WTC11 (cell line): ENCODE data around the gene CHRNB2.

ENCODE experiments used
- CREB1 ChIP-seq: sonication (generic); formaldehyde crosslinking; IDR thresholded peaks from 2 replicates; pipeline ENCODE4 v1.8.0; 2023; ENCODE audit warnings: mild to moderate bottlenecking, missing genetic modification reagents
- CREM ChIP-seq: sonication (generic); formaldehyde crosslinking; IDR thresholded peaks from 2 replicates; pipeline ENCODE4 v1.8.1; 2022; ENCODE audit warnings: mild to moderate bottlenecking, missing genetic modification reagents, moderate library complexity
- TCF7 ChIP-seq: sonication (generic); formaldehyde crosslinking; IDR thresholded peaks from 2 replicates; pipeline ENCODE4 v1.8.0; 2022; ENCODE audit warnings: mild to moderate bottlenecking, low read depth, missing genetic modification reagents, moderate library complexity
- TP53 ChIP-seq: sonication (generic); formaldehyde crosslinking; IDR thresholded peaks from 2 replicates; pipeline ENCODE4 v1.8.1; 2023; ENCODE audit warnings: mild to moderate bottlenecking, missing genetic modification reagents
- TF ChIP-seq, protein P1 (sequence below): sonication (generic); formaldehyde crosslinking; IDR thresholded peaks from 2 replicates; pipeline ENCODE4 v1.8.0; 2022; ENCODE audit warnings: mild to moderate bottlenecking, missing genetic modification reagents
- TF ChIP-seq, protein P2 (sequence below): sonication (generic); formaldehyde crosslinking; IDR thresholded peaks from 2 replicates; pipeline ENCODE4 v1.8.0; 2023; ENCODE audit warnings: mild to moderate bottlenecking, missing genetic modification reagents
- TF ChIP-seq, protein P3 (sequence below): fragments of 200-600 bp; IDR thresholded peaks from 2 replicates; pipeline ENCODE4 v1.8.0; 2022; ENCODE audit warnings: antibody characterized with exemption

DNA sequence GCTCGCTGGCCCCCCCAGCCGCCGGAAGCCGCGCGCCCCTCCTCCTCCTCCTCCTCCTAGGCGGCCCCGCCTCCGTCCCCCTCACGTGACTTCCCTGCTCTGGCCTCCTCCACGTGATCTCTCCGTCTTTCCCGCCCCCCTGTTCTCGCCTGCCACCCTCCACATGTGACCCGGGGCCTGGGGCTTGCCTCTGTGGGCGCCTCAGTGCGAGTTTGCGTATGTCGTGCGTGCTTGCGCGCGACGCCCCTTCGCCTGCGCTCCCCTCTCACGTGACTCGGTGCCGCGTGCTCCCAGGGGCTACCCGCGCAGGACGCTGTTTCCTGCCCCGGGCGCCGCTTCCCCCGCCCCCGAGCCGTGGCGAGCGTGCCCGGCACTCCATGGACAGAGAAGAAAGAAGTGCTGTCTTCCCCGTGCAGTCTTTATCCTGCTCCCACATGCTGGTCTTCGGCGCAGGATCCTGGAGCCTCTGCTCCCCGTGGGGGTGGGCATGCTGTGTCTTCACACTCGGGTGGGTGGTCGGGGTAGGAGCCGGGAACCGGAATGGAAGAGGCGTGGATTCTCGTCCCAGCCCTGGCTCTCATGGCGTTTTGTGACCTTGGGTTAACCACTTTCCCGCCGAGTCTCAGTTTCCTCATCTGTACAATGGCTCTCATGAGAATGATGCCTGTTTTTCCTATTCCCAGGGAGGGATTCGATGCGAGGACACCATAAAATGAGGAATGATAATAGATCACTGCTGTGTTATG lies 8.7 kb upstream of the CHRNB2 start:
- TF ChIP-seq CREM (CRISPR knock-in tag) (peak; percentile 94), TP53 (CRISPR knock-in tag) (peak; percentile 98), CREB1 (CRISPR knock-in tag) (peak; percentile 95), TCF7 (CRISPR knock-in tag) (peak; percentile 91)
- TF ChIP-seq, protein P1, sequence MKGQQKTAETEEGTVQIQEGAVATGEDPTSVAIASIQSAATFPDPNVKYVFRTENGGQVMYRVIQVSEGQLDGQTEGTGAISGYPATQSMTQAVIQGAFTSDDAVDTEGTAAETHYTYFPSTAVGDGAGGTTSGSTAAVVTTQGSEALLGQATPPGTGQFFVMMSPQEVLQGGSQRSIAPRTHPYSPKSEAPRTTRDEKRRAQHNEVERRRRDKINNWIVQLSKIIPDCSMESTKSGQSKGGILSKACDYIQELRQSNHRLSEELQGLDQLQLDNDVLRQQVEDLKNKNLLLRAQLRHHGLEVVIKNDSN = peak; percentile 99
- TF ChIP-seq, protein P2, sequence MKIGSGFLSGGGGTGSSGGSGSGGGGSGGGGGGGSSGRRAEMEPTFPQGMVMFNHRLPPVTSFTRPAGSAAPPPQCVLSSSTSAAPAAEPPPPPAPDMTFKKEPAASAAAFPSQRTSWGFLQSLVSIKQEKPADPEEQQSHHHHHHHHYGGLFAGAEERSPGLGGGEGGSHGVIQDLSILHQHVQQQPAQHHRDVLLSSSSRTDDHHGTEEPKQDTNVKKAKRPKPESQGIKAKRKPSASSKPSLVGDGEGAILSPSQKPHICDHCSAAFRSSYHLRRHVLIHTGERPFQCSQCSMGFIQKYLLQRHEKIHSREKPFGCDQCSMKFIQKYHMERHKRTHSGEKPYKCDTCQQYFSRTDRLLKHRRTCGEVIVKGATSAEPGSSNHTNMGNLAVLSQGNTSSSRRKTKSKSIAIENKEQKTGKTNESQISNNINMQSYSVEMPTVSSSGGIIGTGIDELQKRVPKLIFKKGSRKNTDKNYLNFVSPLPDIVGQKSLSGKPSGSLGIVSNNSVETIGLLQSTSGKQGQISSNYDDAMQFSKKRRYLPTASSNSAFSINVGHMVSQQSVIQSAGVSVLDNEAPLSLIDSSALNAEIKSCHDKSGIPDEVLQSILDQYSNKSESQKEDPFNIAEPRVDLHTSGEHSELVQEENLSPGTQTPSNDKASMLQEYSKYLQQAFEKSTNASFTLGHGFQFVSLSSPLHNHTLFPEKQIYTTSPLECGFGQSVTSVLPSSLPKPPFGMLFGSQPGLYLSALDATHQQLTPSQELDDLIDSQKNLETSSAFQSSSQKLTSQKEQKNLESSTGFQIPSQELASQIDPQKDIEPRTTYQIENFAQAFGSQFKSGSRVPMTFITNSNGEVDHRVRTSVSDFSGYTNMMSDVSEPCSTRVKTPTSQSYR (CRISPR knock-in tag) = peak; percentile 98
- TF ChIP-seq, protein P3, sequence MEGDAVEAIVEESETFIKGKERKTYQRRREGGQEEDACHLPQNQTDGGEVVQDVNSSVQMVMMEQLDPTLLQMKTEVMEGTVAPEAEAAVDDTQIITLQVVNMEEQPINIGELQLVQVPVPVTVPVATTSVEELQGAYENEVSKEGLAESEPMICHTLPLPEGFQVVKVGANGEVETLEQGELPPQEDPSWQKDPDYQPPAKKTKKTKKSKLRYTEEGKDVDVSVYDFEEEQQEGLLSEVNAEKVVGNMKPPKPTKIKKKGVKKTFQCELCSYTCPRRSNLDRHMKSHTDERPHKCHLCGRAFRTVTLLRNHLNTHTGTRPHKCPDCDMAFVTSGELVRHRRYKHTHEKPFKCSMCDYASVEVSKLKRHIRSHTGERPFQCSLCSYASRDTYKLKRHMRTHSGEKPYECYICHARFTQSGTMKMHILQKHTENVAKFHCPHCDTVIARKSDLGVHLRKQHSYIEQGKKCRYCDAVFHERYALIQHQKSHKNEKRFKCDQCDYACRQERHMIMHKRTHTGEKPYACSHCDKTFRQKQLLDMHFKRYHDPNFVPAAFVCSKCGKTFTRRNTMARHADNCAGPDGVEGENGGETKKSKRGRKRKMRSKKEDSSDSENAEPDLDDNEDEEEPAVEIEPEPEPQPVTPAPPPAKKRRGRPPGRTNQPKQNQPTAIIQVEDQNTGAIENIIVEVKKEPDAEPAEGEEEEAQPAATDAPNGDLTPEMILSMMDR = no peak
